MM.1S (cell line): ENCODE data around the gene SEC23B.

ENCODE experiments used
- DNase-seq: peaks from one replicate; pipeline ENCODE4 v3.0.0-alpha.2; 2015
- H2AFZ ChIP-seq: fragments of 300-600 bp; sonication (generic); 2 replicates; pipeline ENCODE4 v1.6.0; 2016; ENCODE audit warnings: antibody characterized with exemption, low read length
- H3F3A ChIP-seq: fragments of 300-600 bp; sonication (generic); 2 replicates; pipeline ENCODE4 v1.6.1; 2016; ENCODE audit warnings: mild to moderate bottlenecking, antibody characterized with exemption, low read length, moderate library complexity, mixed read lengths; ENCODE audit not compliant: insufficient read depth
- H3K27ac ChIP-seq: fragments of 300-600 bp; sonication (generic); 2 replicates; pipeline ENCODE4 v1.5.1; 2016; ENCODE audit warnings: mild to moderate bottlenecking, low read length
- H3K27me3 ChIP-seq: fragments of 300-600 bp; sonication (generic); replicated peaks from 2 replicates; pipeline ENCODE4 v1.6.0; 2016; ENCODE audit warnings: low read length; ENCODE audit not compliant: insufficient read depth
- H3K36me3 ChIP-seq: fragments of 300-600 bp; sonication (generic); replicated peaks from 2 replicates; pipeline ENCODE4 v1.6.1; 2016; ENCODE audit warnings: mild to moderate bottlenecking, low read length, mixed read lengths; ENCODE audit not compliant: insufficient read depth
- H3K4me1 ChIP-seq: fragments of 300-600 bp; sonication (generic); 2 replicates; pipeline ENCODE4 v1.6.1; 2016; ENCODE audit warnings: low read length, mixed read lengths
- H3K4me2 ChIP-seq: fragments of 300-600 bp; sonication (generic); 2 replicates; pipeline ENCODE4 v1.6.0; 2016; ENCODE audit warnings: low read depth, low read length
- H3K4me3 ChIP-seq: fragments of 300-600 bp; sonication (generic); 2 replicates; pipeline ENCODE4 v1.5.1; 2016; ENCODE audit warnings: low read length, mixed read lengths
- H3K79me2 ChIP-seq: fragments of 300-600 bp; sonication (generic); 2 replicates; pipeline ENCODE4 v1.6.1; 2016; ENCODE audit warnings: mixed run types, low read length, mixed read lengths
- H3K9ac ChIP-seq: fragments of 300-600 bp; sonication (generic); 2 replicates; pipeline ENCODE4 v1.6.1; 2016; ENCODE audit warnings: low read length, mixed read lengths
- H3K9me2 ChIP-seq: fragments of 300-600 bp; sonication (generic); replicated peaks from 2 replicates; pipeline ENCODE4 v1.6.1; 2016; ENCODE audit warnings: mild to moderate bottlenecking, low read length, mixed read lengths; ENCODE audit not compliant: insufficient read depth
- H3K9me3 ChIP-seq: fragments of 300-600 bp; sonication (generic); replicated peaks from 2 replicates; pipeline ENCODE4 v1.6.1; 2016; ENCODE audit warnings: mild to moderate bottlenecking, low read length, mixed read lengths; ENCODE audit not compliant: insufficient read depth
- H4K20me1 ChIP-seq: fragments of 300-600 bp; sonication (generic); 2 replicates; pipeline ENCODE4 v1.6.1; 2016; ENCODE audit warnings: mild to moderate bottlenecking, low read length, moderate library complexity, mixed read lengths; ENCODE audit not compliant: insufficient read depth
- EZH2 ChIP-seq: fragments of 300-600 bp; sonication (generic); optimal IDR thresholded peaks from 2 replicates; pipeline ENCODE3; 2017; ENCODE audit warnings: low read depth, mild to moderate bottlenecking, antibody characterized with exemption, low read length, mixed read lengths
- EZH2phosphoT487 ChIP-seq: fragments of 300-600 bp; sonication (generic); IDR thresholded peaks from 2 replicates; pipeline ENCODE4 v1.6.1; 2018; ENCODE audit warnings: antibody characterized with exemption, low read length
- TF ChIP-seq, protein P1 (sequence below): fragments of 300-600 bp; sonication (generic); IDR thresholded peaks from 2 replicates; pipeline ENCODE4 v1.5.1; 2016; ENCODE audit warnings: antibody characterized with exemption, low read length, mixed read lengths

SEC23B gene

GRCh38 chr20:18541741-18542140 is 34.0 kb downstream of the SEC23B start:
- no peaks in the 10 kb centered on the region for H3F3A ChIP-seq
- no peaks in the 10 kb centered on the region for H3K4me1 ChIP-seq
- no peak overlapping the region for H3K4me2 ChIP-seq
- no peak overlapping the region for H2AFZ ChIP-seq
- no peak for DNase-seq
- no peaks in the 10 kb centered on the region for H3K79me2 ChIP-seq
- H3K4me3 ChIP-seq = no peak overlapping the region
- H3K9me2 ChIP-seq = no peaks in the 10 kb centered on the region
- no peaks in the 10 kb centered on the region for H3K27me3 ChIP-seq
- TF ChIP-seq, protein P1, sequence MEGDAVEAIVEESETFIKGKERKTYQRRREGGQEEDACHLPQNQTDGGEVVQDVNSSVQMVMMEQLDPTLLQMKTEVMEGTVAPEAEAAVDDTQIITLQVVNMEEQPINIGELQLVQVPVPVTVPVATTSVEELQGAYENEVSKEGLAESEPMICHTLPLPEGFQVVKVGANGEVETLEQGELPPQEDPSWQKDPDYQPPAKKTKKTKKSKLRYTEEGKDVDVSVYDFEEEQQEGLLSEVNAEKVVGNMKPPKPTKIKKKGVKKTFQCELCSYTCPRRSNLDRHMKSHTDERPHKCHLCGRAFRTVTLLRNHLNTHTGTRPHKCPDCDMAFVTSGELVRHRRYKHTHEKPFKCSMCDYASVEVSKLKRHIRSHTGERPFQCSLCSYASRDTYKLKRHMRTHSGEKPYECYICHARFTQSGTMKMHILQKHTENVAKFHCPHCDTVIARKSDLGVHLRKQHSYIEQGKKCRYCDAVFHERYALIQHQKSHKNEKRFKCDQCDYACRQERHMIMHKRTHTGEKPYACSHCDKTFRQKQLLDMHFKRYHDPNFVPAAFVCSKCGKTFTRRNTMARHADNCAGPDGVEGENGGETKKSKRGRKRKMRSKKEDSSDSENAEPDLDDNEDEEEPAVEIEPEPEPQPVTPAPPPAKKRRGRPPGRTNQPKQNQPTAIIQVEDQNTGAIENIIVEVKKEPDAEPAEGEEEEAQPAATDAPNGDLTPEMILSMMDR = no peak
- no peak for TF ChIP-seq EZH2phosphoT487
- TF ChIP-seq EZH2 = no peak
- H3K9me3 ChIP-seq = no peaks in the 10 kb centered on the region
- no peaks in the 10 kb centered on the region for H4K20me1 ChIP-seq
- no peaks in the 10 kb centered on the region; the same call in 1 of the 2 replicates for H3K36me3 ChIP-seq
- H3K27ac ChIP-seq = no peak overlapping the region
- no peak overlapping the region for H3K9ac ChIP-seq

DNA sequence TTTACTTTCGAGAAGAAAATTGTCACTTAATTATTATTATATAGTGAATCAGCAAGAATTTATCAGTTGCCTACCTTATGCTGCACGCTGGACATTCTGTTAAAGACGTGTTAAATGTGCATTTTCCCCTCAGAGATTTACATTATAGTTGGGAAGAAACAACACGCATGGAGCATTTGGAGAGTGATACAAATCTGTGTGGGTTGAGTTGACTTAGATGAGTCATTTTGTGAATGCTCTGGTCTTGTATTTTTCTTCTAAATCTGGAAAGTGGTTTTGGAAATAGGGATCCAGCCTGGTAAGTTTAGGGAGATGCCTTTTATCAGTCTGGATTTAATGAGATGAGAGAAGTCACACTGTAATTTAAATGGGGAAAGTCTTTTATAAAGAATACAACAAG is 35.5 kb downstream of the SEC23B start:
- H3K79me2 ChIP-seq = no peaks in the 10 kb centered on the region
- TF ChIP-seq, protein P1 = no peak
- TF ChIP-seq EZH2phosphoT487 (no peak), EZH2 (no peak)
- H3K9ac ChIP-seq = no peak overlapping the region
- H2AFZ ChIP-seq = no peak overlapping the region
- no peaks in the 10 kb centered on the region for H3F3A ChIP-seq
- no peaks in the 10 kb centered on the region for H3K27me3 ChIP-seq
- H3K27ac ChIP-seq = no peak overlapping the region
- H3K4me2 ChIP-seq = no peak overlapping the region
- no peak overlapping the region for H3K4me3 ChIP-seq
- no peak for DNase-seq
- no peaks in the 10 kb centered on the region for H3K9me2 ChIP-seq
- H3K4me1 ChIP-seq = no peaks in the 10 kb centered on the region
- no peaks in the 10 kb centered on the region; the same call in 1 of the 2 replicates for H3K36me3 ChIP-seq
- no peaks in the 10 kb centered on the region for H4K20me1 ChIP-seq
- no peaks in the 10 kb centered on the region for H3K9me3 ChIP-seq

DNA sequence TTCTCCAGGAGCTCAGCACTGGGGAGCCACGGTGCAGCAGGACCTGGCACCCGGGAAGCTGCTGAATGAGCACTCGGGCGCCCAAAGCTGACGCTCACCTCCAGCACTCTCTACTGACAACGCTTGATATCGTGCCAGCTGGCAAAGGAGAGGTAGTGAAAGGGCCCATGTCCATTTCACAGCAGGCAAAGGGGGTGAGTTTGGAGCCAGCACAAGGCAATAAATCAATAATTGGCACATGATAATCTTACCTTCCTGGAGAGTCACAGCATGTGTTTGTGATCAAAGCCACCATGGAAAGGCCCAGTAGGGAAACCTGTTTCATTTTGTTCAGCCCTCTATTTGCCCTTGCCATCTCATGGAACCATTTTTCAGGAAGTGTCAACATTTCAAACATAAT is 36.2 kb downstream of the SEC23B start:
- Histone ChIP-seq H3K36me3 (no peaks in the 10 kb centered on the region; the same call in 1 of the 2 replicates), H3K9me2 (no peaks in the 10 kb centered on the region), H3K9ac (no peak overlapping the region)

More for the DNA sequence above, 36.2 kb downstream of the SEC23B start:
- H3K27ac ChIP-seq = no peak overlapping the region
- TF ChIP-seq, protein P1 = no peak
- TF ChIP-seq EZH2phosphoT487 = no peak
- TF ChIP-seq EZH2 = no peak
- no peak overlapping the region for H3K4me3 ChIP-seq
- H3K27me3 ChIP-seq = no peaks in the 10 kb centered on the region
- no peak overlapping the region for H3K4me2 ChIP-seq
- H3F3A ChIP-seq = no peaks in the 10 kb centered on the region
- H2AFZ ChIP-seq = no peak overlapping the region
- H4K20me1 ChIP-seq = no peaks in the 10 kb centered on the region
- no peaks in the 10 kb centered on the region for H3K9me3 ChIP-seq
- no peak for DNase-seq
- H3K4me1 ChIP-seq = no peaks in the 10 kb centered on the region
- H3K79me2 ChIP-seq = no peaks in the 10 kb centered on the region
